Erythroblast (primary cell): ENCODE measurements around the gene NRXN3.
A peak's percentile ranks its signal among the peaks of the same experiment; 100 is the strongest.

Source experiments
- DNase-seq, 2 experiments: peaks; one replicate each; lab custom pipeline; 2025; lab: John Stamatoyannopoulos, UW
- GATA1 ChIP-seq: IDR thresholded peaks from 2 replicates; pipeline ENCODE4 v1.6.1; 2011; ENCODE audit warnings: low read depth, mild to moderate bottlenecking, control low read depth, low read length, moderate library complexity
- POLR2A ChIP-seq: IDR thresholded peaks from 2 replicates; pipeline ENCODE4 v1.6.1; 2011; ENCODE audit warnings: mild to moderate bottlenecking, low read length

NRXN3 gene

GRCh38 chr14:78302841-78303240, 132.7 kb downstream of the NRXN3 start:
- TF ChIP-seq GATA1, result no peak
- no peak for TF ChIP-seq POLR2A

DNA sequence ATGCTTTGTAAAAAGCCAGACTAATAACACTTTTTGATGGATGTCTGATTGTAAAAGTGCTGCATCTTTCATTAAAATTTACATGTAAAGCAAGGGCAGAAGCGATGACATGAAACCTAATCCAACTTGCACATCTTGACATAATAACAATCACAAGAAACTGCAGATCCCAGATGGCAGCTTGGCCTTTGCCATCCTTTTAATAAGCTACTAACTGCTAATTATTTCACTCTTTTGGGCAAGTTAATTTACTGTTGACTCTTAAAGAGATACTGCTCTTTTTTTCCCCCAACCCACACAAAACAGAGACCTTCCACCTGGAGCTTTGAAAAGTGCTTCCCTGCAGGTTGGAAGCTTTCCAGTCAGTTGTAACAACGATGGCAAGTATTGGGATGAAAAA, 137.5 kb downstream of the NRXN3 start:
- no peak for DNase-seq
- no peak for TF ChIP-seq POLR2A
- no peak for TF ChIP-seq GATA1

More at GRCh38 chr14:78302841-78303240, 132.7 kb downstream of the NRXN3 start:
- DNase-seq, result peak; percentile 38 to 52

- no peak for TF ChIP-seq GATA1
- TF ChIP-seq POLR2A, result no peak
- no peak for DNase-seq
These were observed 137.9 kb downstream of the NRXN3 start for GRCh38 chr14:78308079-78308478.

DNA sequence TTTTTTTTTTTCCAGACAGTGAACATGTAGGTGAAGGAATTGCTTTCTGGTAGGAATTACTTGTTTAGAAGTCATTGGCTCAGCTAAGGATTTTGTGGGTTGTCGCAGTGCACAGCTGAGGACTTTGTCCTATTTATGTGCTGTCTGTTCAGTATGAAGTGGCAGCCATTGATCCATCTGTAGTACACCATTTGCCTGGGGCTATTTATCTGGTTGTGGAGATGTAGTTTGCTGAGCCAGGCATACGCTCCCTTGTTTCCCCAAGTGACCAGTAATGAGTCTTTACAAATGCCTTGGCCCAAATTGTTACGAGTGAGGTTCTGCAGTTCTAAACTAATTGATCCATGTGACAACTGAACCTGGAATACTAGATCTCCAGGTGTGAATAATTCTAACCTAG, 140.1 kb downstream of the NRXN3 start:
- DNase-seq, result no peak
- TF ChIP-seq GATA1 (no peak), POLR2A (no peak)

DNA sequence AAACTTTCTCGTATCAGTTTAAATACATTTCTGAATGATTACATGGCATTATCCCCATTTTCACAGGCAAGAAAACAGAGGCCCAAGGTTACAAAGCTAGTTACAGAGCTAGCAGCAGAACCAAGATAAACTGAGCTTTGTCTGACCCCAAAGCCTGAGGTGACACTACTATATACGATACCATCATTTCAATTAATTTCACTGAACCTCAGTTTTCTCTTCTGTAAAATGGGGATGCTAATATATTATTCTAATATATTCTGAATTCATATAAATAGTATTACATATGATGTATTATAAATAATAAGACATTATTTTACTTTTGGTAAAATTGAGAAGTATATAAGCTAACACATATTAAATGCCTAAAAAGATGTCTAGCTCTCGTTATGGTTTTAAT, 143.3 kb downstream of the NRXN3 start:
- no peak for TF ChIP-seq GATA1
- TF ChIP-seq POLR2A, result no peak
- no peak for DNase-seq

- peak in 1 of 2 experiments; percentile 19 for DNase-seq
- TF ChIP-seq POLR2A, result no peak
- TF ChIP-seq GATA1, result no peak
These were observed 144.3 kb downstream of the NRXN3 start for GRCh38 chr14:78314484-78314883.

DNA sequence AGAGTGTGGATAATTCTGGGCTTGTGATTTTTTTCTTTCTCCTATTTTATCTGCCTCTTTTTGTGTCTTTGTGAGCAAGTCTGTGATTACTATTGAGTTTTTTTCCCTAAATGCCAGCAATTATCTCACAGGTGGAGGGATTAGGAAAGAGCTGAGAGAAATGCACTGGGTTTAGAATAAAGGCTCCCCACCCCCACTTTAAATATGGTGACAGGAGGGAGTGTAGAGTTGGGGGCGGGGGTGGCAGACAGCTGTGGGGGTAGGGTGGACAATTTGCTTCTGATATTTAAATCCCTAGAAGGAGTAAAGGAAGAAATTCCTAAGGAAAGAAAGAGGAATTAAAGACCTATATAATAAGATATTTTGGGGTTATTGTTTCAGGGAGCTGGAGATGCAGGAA, 145.9 kb downstream of the NRXN3 start:
- TF ChIP-seq POLR2A (no peak), GATA1 (no peak)
- no peak for DNase-seq

DNA sequence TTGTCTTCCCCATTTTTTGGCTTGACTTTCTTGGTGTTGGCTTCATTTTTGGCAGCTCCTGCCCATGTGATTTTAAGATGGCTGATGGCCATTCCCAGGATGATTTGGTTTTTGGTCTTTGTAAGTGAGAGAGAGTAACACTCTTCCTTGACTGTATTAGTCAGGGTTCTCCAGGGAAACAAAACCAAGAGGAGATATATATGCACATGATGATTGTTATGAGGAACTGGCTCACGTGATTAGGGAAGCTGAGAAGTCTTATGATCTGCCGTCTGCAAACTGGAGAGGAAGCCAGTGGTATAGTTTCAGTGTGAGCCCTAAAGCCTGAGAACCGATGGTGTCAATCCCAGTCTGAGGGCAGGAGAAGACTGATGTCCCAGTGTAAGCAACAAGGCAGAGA, 146.6 kb downstream of the NRXN3 start:
- DNase-seq, result peak in 1 of 2 experiments; percentile 9
- TF ChIP-seq POLR2A (no peak), GATA1 (no peak)

- peak; percentile 93 to 98 for DNase-seq
- TF ChIP-seq POLR2A (peak; percentile 71), GATA1 (no peak)
These were observed 149.2 kb downstream of the NRXN3 start for GRCh38 chr14:78319406-78319805.

GRCh38 chr14:78319887-78320635, 149.9 kb downstream of the NRXN3 start:
- peak; percentile 93 to 97 for DNase-seq
- TF ChIP-seq GATA1, result peak; percentile 61
- peak; percentile 14 for TF ChIP-seq POLR2A

DNA sequence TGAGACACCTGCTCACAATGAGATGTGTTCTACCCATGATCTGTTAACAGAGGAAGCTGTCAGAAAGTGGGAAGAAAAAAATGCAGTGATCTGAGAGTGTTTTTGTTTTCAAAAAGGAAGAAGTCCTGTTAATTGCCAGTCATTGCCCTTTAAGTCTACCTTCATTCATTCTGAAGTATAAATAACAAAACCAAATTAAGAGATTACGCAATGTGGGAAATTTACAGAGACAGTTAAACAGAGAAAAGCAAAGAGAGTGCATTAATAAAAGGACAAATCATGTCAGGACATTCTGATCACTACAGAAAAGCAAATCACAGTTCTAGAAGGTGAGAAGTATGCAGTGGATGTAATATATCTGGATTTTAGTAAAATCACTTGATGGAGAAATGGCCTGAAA, 154.2 kb downstream of the NRXN3 start:
- no peak for DNase-seq
- TF ChIP-seq POLR2A, result no peak
- TF ChIP-seq GATA1, result no peak

- no peak for DNase-seq
- TF ChIP-seq POLR2A (no peak), GATA1 (no peak)
These were observed 155.7 kb downstream of the NRXN3 start for GRCh38 chr14:78325911-78326310.

- TF ChIP-seq POLR2A, result no peak
- TF ChIP-seq GATA1, result no peak
- DNase-seq, result peak in 1 of 2 experiments; percentile 9
These were observed 157.5 kb downstream of the NRXN3 start for GRCh38 chr14:78327426-78328221.

GRCh38 chr14:78329371-78329770, 159.2 kb downstream of the NRXN3 start:
- TF ChIP-seq GATA1 (no peak), POLR2A (no peak)
- DNase-seq, result no peak

- DNase-seq, result no peak
- no peak for TF ChIP-seq POLR2A
- no peak for TF ChIP-seq GATA1
These were observed 165.4 kb downstream of the NRXN3 start for GRCh38 chr14:78335531-78335930.
